IPS DF 6.9 (cell line): ENCODE measurements around the gene ZNF526.
"Not testable (repeated sequence)": the region's sequence is repeated elsewhere in the genome, so short reads cannot be mapped to it uniquely, and the experiment has no call there.

Experiments used
- DNase-seq: peaks from one replicate; pipeline ENCODE4 v3.0.0-alpha.2; 2013; ENCODE audit warnings: low read depth, low spot score
- H3K27ac ChIP-seq: one replicate; pipeline ENCODE4 v1.5.1; 2013; ENCODE audit warnings: low read length, control low read depth
- H3K27me3 ChIP-seq: 2 replicates; pipeline ENCODE4 v1.6.1; 2013; ENCODE audit warnings: mild to moderate bottlenecking, low read length; ENCODE audit not compliant: control insufficient read depth, insufficient read depth
- H3K36me3 ChIP-seq: 2 replicates; pipeline ENCODE4 v1.6.1; 2013; ENCODE audit warnings: low read length; ENCODE audit not compliant: control insufficient read depth, insufficient read depth
- H3K4me1 ChIP-seq: 2 replicates; pipeline ENCODE4 v1.6.1; 2013; ENCODE audit warnings: low read length; ENCODE audit not compliant: control insufficient read depth, insufficient read depth
- H3K4me3 ChIP-seq: 2 replicates; pipeline ENCODE4 v1.5.1; 2013; ENCODE audit warnings: mild to moderate bottlenecking, low read length
- H3K9me3 ChIP-seq: 2 replicates; pipeline ENCODE4 v1.6.1; 2013; ENCODE audit warnings: low read length, inconsistent platforms; ENCODE audit not compliant: control insufficient read depth, insufficient read depth
- WGBS: extraction: QIAGEN DNeasy Blood & Tissue Kit; methylation state at CpG from one replicate; pipeline ENCODE4 v1.1.7; 2013; ENCODE audit warnings: mixed read lengths, missing lambda C conversion rate; ENCODE audit not compliant: insufficient read length, insufficient coverage; 5-methylcytosine and 5-hydroxymethylcytosine counted together

ZNF526 gene

GRCh38 chr19:42254089-42254849, 34.2 kb downstream of the ZNF526 start:
- no CpG with 5 or more reads among the region's 70 CpGs for WGBS
- peaks cover 13% of the 10 kb centered on the region for H3K4me1 ChIP-seq
- peak overlapping the region; percentile 38 for H3K4me3 ChIP-seq
- no peaks in the 10 kb centered on the region for H3K27me3 ChIP-seq
- peaks cover 7% of the 10 kb centered on the region; the same call in 1 of the 2 replicates for H3K36me3 ChIP-seq
- no peak for DNase-seq
- no peaks in the 10 kb centered on the region for H3K9me3 ChIP-seq
- no peak overlapping the region for H3K27ac ChIP-seq

GRCh38 chr19:42254850-42255765, 35.0 kb downstream of the ZNF526 start, which contains the start of gene ERF:
TSS of gene ERF (minus strand) at chr19:42255128. CDS start at chr19:42254999, 129 bp downstream.
- Histone ChIP-seq H3K27ac (no peak within 1 kb of the TSS), H3K27me3 (no peaks in the 10 kb centered on the region), H3K4me3 (peak within 1 kb of the TSS; percentile 38), H3K4me1 (peaks cover 13% of the 10 kb centered on the region), H3K36me3 (peaks cover 4% of the 10 kb centered on the region; the same call in 1 of the 2 replicates), H3K9me3 (no peaks in the 10 kb centered on the region)
- DNase-seq, result no peak
- WGBS, result no CpG with 5 or more reads among the region's 75 CpGs

GRCh38 chr19:42255766-42256745, 35.9 kb downstream of the ZNF526 start:
- no peak overlapping the region for H3K27ac ChIP-seq
- H3K27me3 ChIP-seq, result no peaks in the 10 kb centered on the region
- H3K4me1 ChIP-seq, result peaks cover 12% of the 10 kb centered on the region
- DNase-seq, result no peak
- peak overlapping the region; percentile 37; the same call in 1 of the 2 replicates for H3K4me3 ChIP-seq
- H3K36me3 ChIP-seq, result no peaks in the 10 kb centered on the region
- no peaks in the 10 kb centered on the region for H3K9me3 ChIP-seq
- no CpG with 5 or more reads among the region's 38 CpGs for WGBS

GRCh38 chr19:42257842-42258241, 37.7 kb downstream of the ZNF526 start:
- H3K27me3 ChIP-seq, H3K4me1 ChIP-seq, DNase-seq, H3K9me3 ChIP-seq, H3K36me3 ChIP-seq, H3K27ac ChIP-seq, H3K4me3 ChIP-seq: not testable (repeated sequence)
- WGBS, result no CpG with 5 or more reads among the region's 3 CpGs

GRCh38 chr19:42261763-42262162, 41.7 kb downstream of the ZNF526 start:
- no peak overlapping the region for H3K4me3 ChIP-seq
- WGBS, result no CpG with 5 or more reads among the region's 3 CpGs

GRCh38 chr19:42266105-42266504, 46.0 kb downstream of the ZNF526 start:
- not testable (repeated sequence) for H3K27ac ChIP-seq, H3K36me3 ChIP-seq, H3K9me3 ChIP-seq, H3K4me1 ChIP-seq, H3K27me3 ChIP-seq, DNase-seq, H3K4me3 ChIP-seq
- WGBS, result no CpG with 5 or more reads among the region's 4 CpGs

More at GRCh38 chr19:42261763-42262162, 41.7 kb downstream of the ZNF526 start:
- Histone ChIP-seq H3K4me1 (no peaks in the 10 kb centered on the region), H3K27me3 (no peaks in the 10 kb centered on the region), H3K27ac (no peak overlapping the region), H3K36me3 (no peaks in the 10 kb centered on the region), H3K9me3 (no peaks in the 10 kb centered on the region)
- no peak for DNase-seq

- not testable (repeated sequence) for H3K27ac ChIP-seq, H3K4me1 ChIP-seq, H3K4me3 ChIP-seq, H3K27me3 ChIP-seq, H3K36me3 ChIP-seq, H3K9me3 ChIP-seq, DNase-seq
- WGBS, result no CpG with 5 or more reads among the region's 25 CpGs
Measured at GRCh38 chr19:42266928-42267603, 47.0 kb downstream of the ZNF526 start.

- Histone ChIP-seq H3K27me3 (no peaks in the 10 kb centered on the region), H3K4me1 (no peaks in the 10 kb centered on the region), H3K27ac (no peak overlapping the region), H3K4me3 (peak overlapping the region; percentile 27; the same call in 1 of the 2 replicates), H3K9me3 (no peaks in the 10 kb centered on the region), H3K36me3 (no peaks in the 10 kb centered on the region)
- no peak for DNase-seq
- no CpG with 5 or more reads among the region's 13 CpGs for WGBS
Measured at GRCh38 chr19:42267644-42268141, 47.6 kb downstream of the ZNF526 start.

GRCh38 chr19:42268142-42268703, 48.1 kb downstream of the ZNF526 start:
- Histone ChIP-seq H3K36me3 (peaks cover 3% of the 10 kb centered on the region; the same call in 1 of the 2 replicates), H3K27me3 (no peaks in the 10 kb centered on the region), H3K4me1 (no peaks in the 10 kb centered on the region), H3K27ac (no peak overlapping the region), H3K4me3 (peak overlapping the region; percentile 75; the same call in 1 of the 2 replicates), H3K9me3 (no peaks in the 10 kb centered on the region)
- no CpG with 5 or more reads among the region's 46 CpGs for WGBS
- peak; percentile 99 for DNase-seq
